Measurements from ENCODE around the gene ALKBH6. TPM values are rescaled to one million over a fixed set of nuclear protein-coding genes. Genes with fewer than 3 reads are reported as not detected.

ALKBH6 gene
- polyA plus RNA-seq, 1 donor (not counting 4 experiments of a cell fraction or from before 2014, with no cell fraction given) = 36.7 TPM

- no peak overlapping the region for H2AFZ ChIP-seq (ENCODE audit: control insufficient read depth, low read length)
- H3K9me3 ChIP-seq (ENCODE audit: control insufficient read depth, low read depth, low read length) = no peaks in the 10 kb centered on the region
- peaks cover 8% of the 10 kb centered on the region for H3K27me3 ChIP-seq (ENCODE audit: control insufficient read depth, extremely low read depth, insufficient read depth, low read length)
- H4K20me1 ChIP-seq (ENCODE audit: control insufficient read depth, extremely low read depth, insufficient read depth, low read length) = no peaks in the 10 kb centered on the region
- DNase-seq (ENCODE audit: low read depth, low spot score) = no peak
- no peak for FAIRE-seq
- H3K9ac ChIP-seq (ENCODE audit: control insufficient read depth, extremely low read depth, insufficient read depth, low read length) = no peak overlapping the region
- peaks cover 2% of the 10 kb centered on the region for H3K79me2 ChIP-seq (ENCODE audit: control insufficient read depth, insufficient read depth, low read length)
- TF ChIP-seq EZH2 (IDR thresholded peaks at IDR 0.05; ENCODE audit: low read length) (no peak), CTCF (optimal IDR thresholded peaks at IDR 0.05 in 1 of 3, IDR thresholded peaks at IDR 0.05 in 1 of 3, conservative IDR thresholded peaks at IDR 0.05 in 1 of 3; ENCODE audit: extremely low read depth in 1 of 3, insufficient read depth in 2 of 3, low read length in 3 of 3) (no peak)
- H3K4me3 ChIP-seq (ENCODE audit: control insufficient read depth in 2 of 3, extremely low read depth in 1 of 3, insufficient read depth in 2 of 3, low read depth in 1 of 3, low read length in 3 of 3) = no peak overlapping the region
- H3K4me2 ChIP-seq (ENCODE audit: control insufficient read depth, extremely low read depth, insufficient read depth, low read depth, low read length) = no peak overlapping the region
- dilution Hi-C loops (cut with MboI; ENCODE audit: extremely low pct_ligation_motif_present, low sequenced_read_pairs) = no loop called here
- peaks cover 13% of the 10 kb centered on the region for H3K4me1 ChIP-seq (ENCODE audit: control insufficient read depth, extremely low read depth, insufficient read depth, low read length)
- H3K36me3 ChIP-seq (ENCODE audit: control insufficient read depth in 2 of 2, extremely low read depth in 1 of 2, insufficient read depth in 2 of 2, low read length in 2 of 2) = no peaks in the 10 kb centered on the region
- H3K9me1 ChIP-seq (ENCODE audit: control insufficient read depth, extremely low read depth, insufficient read depth, low read length) = no peaks in the 10 kb centered on the region
- H3K27ac ChIP-seq (ENCODE audit: control insufficient read depth, insufficient read depth, low read length) = no peak overlapping the region
These were observed 23.9 kb downstream of the ALKBH6 start for GRCh38 chr19:35990156-35990555.

GRCh38 chr19:35988824-35989223 is 25.2 kb downstream of the ALKBH6 start:
- Histone ChIP-seq H2AFZ (ENCODE audit: control insufficient read depth, low read length) (no peak overlapping the region), H3K4me1 (ENCODE audit: control insufficient read depth, extremely low read depth, insufficient read depth, low read length) (peaks cover 5% of the 10 kb centered on the region), H3K27me3 (ENCODE audit: control insufficient read depth, extremely low read depth, insufficient read depth, low read length) (peaks cover 8% of the 10 kb centered on the region), H3K79me2 (ENCODE audit: control insufficient read depth, insufficient read depth, low read length) (no peaks in the 10 kb centered on the region), H3K27ac (ENCODE audit: control insufficient read depth, insufficient read depth, low read length) (no peak overlapping the region), H3K36me3 (ENCODE audit: control insufficient read depth in 2 of 2, extremely low read depth in 1 of 2, insufficient read depth in 2 of 2, low read length in 2 of 2) (no peaks in the 10 kb centered on the region), H3K4me2 (ENCODE audit: control insufficient read depth, extremely low read depth, insufficient read depth, low read depth, low read length) (no peak overlapping the region), H3K4me3 (ENCODE audit: control insufficient read depth in 2 of 3, extremely low read depth in 1 of 3, insufficient read depth in 2 of 3, low read depth in 1 of 3, low read length in 3 of 3) (no peak overlapping the region), H3K9me3 (ENCODE audit: control insufficient read depth, low read depth, low read length) (no peaks in the 10 kb centered on the region), H4K20me1 (ENCODE audit: control insufficient read depth, extremely low read depth, insufficient read depth, low read length) (no peaks in the 10 kb centered on the region), H3K9me1 (ENCODE audit: control insufficient read depth, extremely low read depth, insufficient read depth, low read length) (no peaks in the 10 kb centered on the region), H3K9ac (ENCODE audit: control insufficient read depth, extremely low read depth, insufficient read depth, low read length) (no peak overlapping the region)
- TF ChIP-seq EZH2 (IDR thresholded peaks at IDR 0.05; ENCODE audit: low read length) = no peak
- TF ChIP-seq CTCF (optimal IDR thresholded peaks at IDR 0.05 in 1 of 3, IDR thresholded peaks at IDR 0.05 in 1 of 3, conservative IDR thresholded peaks at IDR 0.05 in 1 of 3; ENCODE audit: extremely low read depth in 1 of 3, insufficient read depth in 2 of 3, low read length in 3 of 3) = no peak
- no peak for FAIRE-seq
- no peak for DNase-seq (ENCODE audit: low read depth, low spot score)
- dilution Hi-C loops (cut with MboI; ENCODE audit: extremely low pct_ligation_motif_present, low sequenced_read_pairs) = no loop called here
